Keratinocyte (primary cell): ENCODE measurements around the gene SPTSSB. TPM values are rescaled to one million over a fixed set of nuclear protein-coding genes. Genes with fewer than 3 reads are reported as not detected.

Experiments
- DNase-seq: peaks from one replicate; pipeline ENCODE4 v3.0.0-alpha.2; 2011; ENCODE audit warnings: low read depth, missing footprints, low spot score
- FAIRE-seq: peaks from 2 replicates; lab custom pipeline; 2011; peaks lifted over from hg19 to GRCh38; lab: Jason Lieb, UNC
- H2AFZ ChIP-seq: 2 replicates; pipeline ENCODE4 v1.6.0; 2012; ENCODE audit warnings: low read length, control low read depth, inconsistent platforms; ENCODE audit not compliant: control insufficient read depth
- H3K27ac ChIP-seq: 2 replicates; pipeline ENCODE4 v1.5.1; 2011; ENCODE audit warnings: low read length; ENCODE audit not compliant: control insufficient read depth, insufficient read depth
- H3K27me3 ChIP-seq: 3 replicates; pipeline ENCODE4 v1.6.0; 2011; ENCODE audit warnings: low read length; ENCODE audit not compliant: control insufficient read depth, insufficient read depth; ENCODE audit errors: extremely low read depth
- H3K36me3 ChIP-seq, 2 experiments: 2 replicates in 1 of 2; 3 replicates in 1 of 2; pipeline ENCODE4 v1.5.1; 2011; ENCODE audit warnings: low read length in 2 of 2, mild to moderate bottlenecking in 1 of 2; ENCODE audit not compliant: control insufficient read depth in 2 of 2, insufficient read depth in 2 of 2; ENCODE audit errors: extremely low read depth in 1 of 2
- H3K4me1 ChIP-seq: 3 replicates; pipeline ENCODE4 v1.5.1; 2011; ENCODE audit warnings: low read length; ENCODE audit not compliant: control insufficient read depth, insufficient read depth; ENCODE audit errors: extremely low read depth
- H3K4me2 ChIP-seq: 3 replicates; pipeline ENCODE4 v1.6.0; 2011; ENCODE audit warnings: low read depth, low read length; ENCODE audit not compliant: control insufficient read depth, insufficient read depth; ENCODE audit errors: extremely low read depth
- H3K4me3 ChIP-seq, 3 experiments: fragments of 200-600 bp in 1 of 3; sonication (generic) in 1 of 3; 2 replicates in 2 of 3; 3 replicates in 1 of 3; pipeline ENCODE4 v1.5.1; 2011 to 2016; ENCODE audit warnings: low read length in 3 of 3, mild to moderate bottlenecking in 3 of 3, control low read depth in 2 of 3, inconsistent platforms in 1 of 3, low read depth in 1 of 3, mixed read lengths in 1 of 3, mixed run types in 1 of 3, moderate library complexity in 1 of 3; ENCODE audit not compliant: control insufficient read depth in 2 of 3, insufficient read depth in 2 of 3; ENCODE audit errors: extremely low read depth in 1 of 3
- H3K79me2 ChIP-seq: 2 replicates; pipeline ENCODE4 v1.6.0; 2012; ENCODE audit warnings: low read length; ENCODE audit not compliant: control insufficient read depth, insufficient read depth
- H3K9ac ChIP-seq: 3 replicates; pipeline ENCODE4 v1.6.0; 2011; ENCODE audit warnings: low read length; ENCODE audit not compliant: control insufficient read depth, insufficient read depth; ENCODE audit errors: extremely low read depth
- H3K9me1 ChIP-seq: 3 replicates; pipeline ENCODE4 v1.6.0; 2011; ENCODE audit warnings: low read length; ENCODE audit not compliant: control insufficient read depth, insufficient read depth; ENCODE audit errors: extremely low read depth
- H3K9me3 ChIP-seq: 2 replicates; pipeline ENCODE4 v1.5.1; 2012; ENCODE audit warnings: low read depth, low read length; ENCODE audit not compliant: control insufficient read depth
- H4K20me1 ChIP-seq: 3 replicates; pipeline ENCODE4 v1.6.0; 2011; ENCODE audit warnings: low read length; ENCODE audit not compliant: control insufficient read depth, insufficient read depth; ENCODE audit errors: extremely low read depth
- EZH2 ChIP-seq: IDR thresholded peaks from one replicate; pipeline ENCODE4 v1.6.1; 2012; ENCODE audit warnings: inconsistent platforms, mild to moderate bottlenecking, low read length, moderate library complexity
- dilution Hi-C: fragments of 300-500 bp; cut with MboI; formaldehyde crosslinking; loops from one replicate; pipeline ENCODE4 v1.7.0; 2020; ENCODE audit warnings: low sequenced_read_pairs; ENCODE audit not compliant: extremely low pct_ligation_motif_present
- polyA plus RNA-seq, 5 experiments: library from polyadenylated mRNA; depleted of rRNA in 3 of 5; stranded (reverse) in 3 of 5; stranded (forward) in 1 of 5; unstranded in 1 of 5; fragments of >200 nt; gene quantifications; 1 replicate in 1 of 5; 2 replicates in 3 of 5; 3 replicates in 1 of 5; pipeline versions ENCODE4 v1.2.1 to v1.2.3, GENCODE V29; 2011 to 2012; ENCODE audit warnings: missing spikeins in 2 of 5, low read depth in 1 of 5, low replicate concordance in 1 of 5
- TF ChIP-seq, protein P1 (sequence below), 3 experiments: IDR thresholded peaks in 1 of 3; conservative IDR thresholded peaks in 1 of 3; optimal IDR thresholded peaks in 1 of 3; 2 replicates in 2 of 3; 3 replicates in 1 of 3; pipeline versions ENCODE3 to v1.5.1; 2011; ENCODE audit warnings: low read length in 3 of 3, mild to moderate bottlenecking in 3 of 3, moderate library complexity in 2 of 3, control low read depth in 1 of 3, inconsistent platforms in 1 of 3; ENCODE audit not compliant: insufficient read depth in 2 of 3; ENCODE audit errors: extremely low read depth in 1 of 3

The SPTSSB gene
- polyA plus RNA-seq, 1 donor (not counting 4 experiments of a cell fraction or from before 2014, with no cell fraction given), result 2.6 TPM

DNA sequence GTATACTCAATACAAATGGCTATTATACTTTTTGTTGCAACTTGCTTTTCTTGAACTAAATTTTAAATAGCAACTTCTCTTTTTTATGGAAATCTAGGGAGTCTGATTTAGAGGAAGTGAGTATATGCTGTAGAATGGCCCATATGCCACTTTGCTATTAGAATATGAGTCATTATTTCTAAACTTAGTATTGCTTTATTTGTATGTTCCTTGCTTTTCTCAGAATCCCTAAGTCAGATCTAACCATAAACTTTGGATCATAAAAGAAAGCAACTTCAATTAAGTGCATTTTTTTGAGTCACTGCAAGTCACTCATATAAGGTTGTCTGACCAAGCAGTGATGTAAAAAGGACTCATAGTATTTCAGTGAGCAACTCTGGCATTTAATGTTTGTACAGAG lies 17.5 kb upstream of the SPTSSB start:
- TF ChIP-seq EZH2, result no peak
- TF ChIP-seq, protein P1, sequence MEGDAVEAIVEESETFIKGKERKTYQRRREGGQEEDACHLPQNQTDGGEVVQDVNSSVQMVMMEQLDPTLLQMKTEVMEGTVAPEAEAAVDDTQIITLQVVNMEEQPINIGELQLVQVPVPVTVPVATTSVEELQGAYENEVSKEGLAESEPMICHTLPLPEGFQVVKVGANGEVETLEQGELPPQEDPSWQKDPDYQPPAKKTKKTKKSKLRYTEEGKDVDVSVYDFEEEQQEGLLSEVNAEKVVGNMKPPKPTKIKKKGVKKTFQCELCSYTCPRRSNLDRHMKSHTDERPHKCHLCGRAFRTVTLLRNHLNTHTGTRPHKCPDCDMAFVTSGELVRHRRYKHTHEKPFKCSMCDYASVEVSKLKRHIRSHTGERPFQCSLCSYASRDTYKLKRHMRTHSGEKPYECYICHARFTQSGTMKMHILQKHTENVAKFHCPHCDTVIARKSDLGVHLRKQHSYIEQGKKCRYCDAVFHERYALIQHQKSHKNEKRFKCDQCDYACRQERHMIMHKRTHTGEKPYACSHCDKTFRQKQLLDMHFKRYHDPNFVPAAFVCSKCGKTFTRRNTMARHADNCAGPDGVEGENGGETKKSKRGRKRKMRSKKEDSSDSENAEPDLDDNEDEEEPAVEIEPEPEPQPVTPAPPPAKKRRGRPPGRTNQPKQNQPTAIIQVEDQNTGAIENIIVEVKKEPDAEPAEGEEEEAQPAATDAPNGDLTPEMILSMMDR (optimal IDR thresholded peaks at IDR 0.05 in 1 of 3, IDR thresholded peaks at IDR 0.05 in 1 of 3, conservative IDR thresholded peaks at IDR 0.05 in 1 of 3; ENCODE audit: extremely low read depth in 1 of 3, insufficient read depth in 2 of 3, low read length in 3 of 3), result no peak
- no peak overlapping the region for H3K4me2 ChIP-seq
- H3K9ac ChIP-seq, result no peak overlapping the region
- no peaks in the 10 kb centered on the region for H3K9me1 ChIP-seq
- H3K36me3 ChIP-seq, result no peaks in the 10 kb centered on the region
- no peak overlapping the region for H3K27ac ChIP-seq
- no peaks in the 10 kb centered on the region for H3K27me3 ChIP-seq
- H4K20me1 ChIP-seq, result no peaks in the 10 kb centered on the region
- no peak overlapping the region for H3K4me3 ChIP-seq
- dilution Hi-C loops, result no loop called here
- no peak overlapping the region for H2AFZ ChIP-seq
- H3K4me1 ChIP-seq, result no peaks in the 10 kb centered on the region
- DNase-seq (no peak), FAIRE-seq (no peak)
- H3K79me2 ChIP-seq, result no peaks in the 10 kb centered on the region
- no peaks in the 10 kb centered on the region for H3K9me3 ChIP-seq

GRCh38 chr3:161386991-161387770 lies 15.9 kb upstream of the SPTSSB start:
- Histone ChIP-seq H3K27ac (no peak overlapping the region), H3K9ac (no peak overlapping the region), H3K79me2 (no peaks in the 10 kb centered on the region), H3K4me1 (no peaks in the 10 kb centered on the region), H3K36me3 (no peaks in the 10 kb centered on the region), H3K4me2 (no peak overlapping the region), H4K20me1 (no peaks in the 10 kb centered on the region), H3K9me3 (no peaks in the 10 kb centered on the region), H3K4me3 (no peak overlapping the region), H2AFZ (no peak overlapping the region), H3K27me3 (no peaks in the 10 kb centered on the region), H3K9me1 (no peaks in the 10 kb centered on the region)
- no peak for FAIRE-seq
- dilution Hi-C loops, result no loop called here
- TF ChIP-seq EZH2, result no peak
- TF ChIP-seq, protein P1 (optimal IDR thresholded peaks at IDR 0.05 in 1 of 3, IDR thresholded peaks at IDR 0.05 in 1 of 3, conservative IDR thresholded peaks at IDR 0.05 in 1 of 3; ENCODE audit: extremely low read depth in 1 of 3, insufficient read depth in 2 of 3, low read length in 3 of 3), result no peak
- no peak for DNase-seq
